Measurements from ENCODE around the gene SELENOP.

DNA sequence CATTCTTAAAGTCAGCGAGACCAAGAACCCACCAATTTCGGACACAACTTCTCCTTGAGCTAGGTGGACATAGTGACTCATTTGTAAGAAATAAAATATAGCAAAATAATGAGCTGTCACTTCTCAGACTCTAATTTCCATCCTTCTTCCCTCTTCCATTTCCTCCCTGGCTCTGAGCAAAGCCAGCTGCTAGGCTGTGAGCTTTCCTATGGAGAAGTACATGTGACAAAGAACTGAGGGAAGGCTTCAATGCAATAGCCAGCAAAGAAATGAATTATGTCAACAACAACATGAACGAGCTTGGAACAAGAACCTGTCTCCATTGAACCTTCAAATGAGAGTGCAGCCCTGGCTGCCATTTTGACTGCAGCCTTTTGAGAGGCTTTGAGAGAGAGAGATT is 25.9 kb upstream of the SELENOP start:
- TF ChIP-seq EP300 (IDR thresholded peaks at IDR 0.05) (no peak), POLR2AphosphoS5 (IDR thresholded peaks at IDR 0.05) (no peak), POLR2A (IDR thresholded peaks at IDR 0.05) (no peak)
- TF ChIP-seq, protein P1, sequence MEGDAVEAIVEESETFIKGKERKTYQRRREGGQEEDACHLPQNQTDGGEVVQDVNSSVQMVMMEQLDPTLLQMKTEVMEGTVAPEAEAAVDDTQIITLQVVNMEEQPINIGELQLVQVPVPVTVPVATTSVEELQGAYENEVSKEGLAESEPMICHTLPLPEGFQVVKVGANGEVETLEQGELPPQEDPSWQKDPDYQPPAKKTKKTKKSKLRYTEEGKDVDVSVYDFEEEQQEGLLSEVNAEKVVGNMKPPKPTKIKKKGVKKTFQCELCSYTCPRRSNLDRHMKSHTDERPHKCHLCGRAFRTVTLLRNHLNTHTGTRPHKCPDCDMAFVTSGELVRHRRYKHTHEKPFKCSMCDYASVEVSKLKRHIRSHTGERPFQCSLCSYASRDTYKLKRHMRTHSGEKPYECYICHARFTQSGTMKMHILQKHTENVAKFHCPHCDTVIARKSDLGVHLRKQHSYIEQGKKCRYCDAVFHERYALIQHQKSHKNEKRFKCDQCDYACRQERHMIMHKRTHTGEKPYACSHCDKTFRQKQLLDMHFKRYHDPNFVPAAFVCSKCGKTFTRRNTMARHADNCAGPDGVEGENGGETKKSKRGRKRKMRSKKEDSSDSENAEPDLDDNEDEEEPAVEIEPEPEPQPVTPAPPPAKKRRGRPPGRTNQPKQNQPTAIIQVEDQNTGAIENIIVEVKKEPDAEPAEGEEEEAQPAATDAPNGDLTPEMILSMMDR (IDR thresholded peaks at IDR 0.05), result no peak
